Caco-2 (cell line): ENCODE data around the gene PDGFC. TPM values are rescaled to one million over a fixed set of nuclear protein-coding genes. Genes with fewer than 3 reads are reported as not detected.

Experiments
- BruUV-seq: library from RNA; stranded (reverse); fragments of 400-500 nt; replicated peaks from 2 replicates; lab custom pipeline; 2021; lab: Mats Ljungman, UMichigan
- CTCF ChIA-PET: fragments of 300-600 bp; sonication (Branson Sonifier 250); formaldehyde crosslinking; loops from one replicate; lab custom pipeline; 2022; ENCODE audit warnings: antibody characterized with exemption; lab: Charles Lee
- POLR2A ChIA-PET: fragments of 300-600 bp; sonication (Branson Sonifier 250); formaldehyde crosslinking; loops from one replicate; lab custom pipeline; 2022; ENCODE audit warnings: antibody characterized with exemption; lab: Charles Lee
- DNase-seq, 2 experiments: peaks; one replicate each; pipeline versions ENCODE4 v3.0.0 to v3.0.0-alpha.2; 2020 to 2022
- H3K27me3 ChIP-seq: replicated peaks from 2 replicates; pipeline ENCODE4 v1.6.0; 2011; ENCODE audit warnings: low read length; ENCODE audit not compliant: control insufficient read depth, insufficient read depth
- H3K36me3 ChIP-seq: 2 replicates; pipeline ENCODE4 v1.5.1; 2011; ENCODE audit warnings: low read length; ENCODE audit not compliant: control insufficient read depth, insufficient read depth
- H3K4me1 ChIP-seq: fragments of 250-450 bp; sonication (Bioruptor Pico); 2 replicates; pipeline ENCODE4 v1.5.1; 2020; ENCODE audit warnings: mild to moderate bottlenecking
- H3K4me3 ChIP-seq: 2 replicates; pipeline ENCODE4 v1.5.1; 2011; ENCODE audit warnings: low read depth, mild to moderate bottlenecking, control low read depth, low read length
- H3K9me3 ChIP-seq: fragments of 250-450 bp; sonication (Bioruptor Pico); 2 replicates; pipeline ENCODE4 v1.5.1; 2020; ENCODE audit warnings: mild to moderate bottlenecking, moderate library complexity
- H3K27ac Mint-ChIP-seq: one replicate; pipeline ENCODE4 v1.8.0; 2022; ENCODE audit warnings: mixed read lengths; ENCODE audit not compliant: unreplicated experiment
- H3K27me3 Mint-ChIP-seq: one replicate; pipeline ENCODE4 v1.8.0; 2022; ENCODE audit warnings: mixed read lengths; ENCODE audit not compliant: insufficient read depth, unreplicated experiment
- H3K36me3 Mint-ChIP-seq: one replicate; pipeline ENCODE4 v1.8.0; 2022; ENCODE audit warnings: mild to moderate bottlenecking, mixed read lengths; ENCODE audit not compliant: insufficient read depth, unreplicated experiment
- H3K4me1 Mint-ChIP-seq: one replicate; pipeline ENCODE4 v1.8.0; 2022; ENCODE audit warnings: low read depth, mixed read lengths; ENCODE audit not compliant: unreplicated experiment
- H3K4me3 Mint-ChIP-seq: one replicate; pipeline ENCODE4 v1.8.0; 2022; ENCODE audit warnings: mild to moderate bottlenecking, moderate library complexity, mixed read lengths; ENCODE audit not compliant: unreplicated experiment
- H3K9me3 Mint-ChIP-seq: one replicate; pipeline ENCODE4 v1.8.0; 2022; ENCODE audit warnings: mixed read lengths; ENCODE audit not compliant: unreplicated experiment
- CTCF ChIP-seq, 2 experiments: fragments of 200-600 bp in 1 of 2; IDR thresholded peaks; 1 replicate in 1 of 2; 2 replicates in 1 of 2; pipeline versions ENCODE4 v1.5.1 to v1.8.0; 2011 to 2022; ENCODE audit warnings: antibody characterized with exemption in 1 of 2, control low read depth in 1 of 2, inconsistent platforms in 1 of 2, low read depth in 1 of 2, low read length in 1 of 2, mild to moderate bottlenecking in 1 of 2, moderate library complexity in 1 of 2; ENCODE audit not compliant: insufficient read depth in 1 of 2, severe bottlenecking in 1 of 2, unreplicated experiment in 1 of 2
- intact Hi-C: fragments of 100-400 bp; cut with micrococcal nuclease; formaldehyde crosslinking; loops from one replicate; pipeline ENCODE4 v1.10.0; 2022; ENCODE audit not compliant: unreplicated experiment
- total RNA-seq: library from RNA; stranded (reverse); gene quantifications from 2 replicates; pipeline ENCODE4 v1.2.3, GENCODE V29; 2022

Gene PDGFC
- total RNA-seq, 1 experiment from 2014 or later, result 9.5 TPM

- no peak for TF ChIP-seq CTCF (IDR thresholded peaks at IDR 0.05; ENCODE audit: insufficient read depth in 1 of 2, low read depth in 1 of 2, low read length in 1 of 2, severe bottlenecking in 1 of 2, unreplicated experiment in 1 of 2)
- Mint-ChIP-seq H3K27me3 (peaks cover 4% of the 10 kb centered on the region), H3K9me3 (peaks cover 19% of the 10 kb centered on the region), H3K4me3 (no peak overlapping the region), H3K4me1 (no peaks in the 10 kb centered on the region), H3K36me3 (no peaks in the 10 kb centered on the region), H3K27ac (no peak overlapping the region)
- intact Hi-C loops, result no loop called here
- Histone ChIP-seq H3K36me3 (no peaks in the 10 kb centered on the region), H3K4me3 (no peak overlapping the region), H3K27me3 (no peaks in the 10 kb centered on the region), H3K4me1 (peaks cover 9% of the 10 kb centered on the region), H3K9me3 (no peaks in the 10 kb centered on the region)
- CTCF ChIA-PET, result no interaction called here
- no TSS peak for BruUV-seq
- no peak for DNase-seq
- POLR2A ChIA-PET, result no interaction called here
Measured at GRCh38 chr4:156998500-156999174, 27.0 kb upstream of the PDGFC start.

GRCh38 chr4:156992943-156993342 lies 21.3 kb upstream of the PDGFC start:
- Histone ChIP-seq H3K4me1 (no peaks in the 10 kb centered on the region), H3K27me3 (no peaks in the 10 kb centered on the region), H3K9me3 (0 out of 2 replicates have a peak, but pooled peaks cover 4% of the 10 kb centered on the region), H3K4me3 (no peak overlapping the region), H3K36me3 (no peaks in the 10 kb centered on the region)
- no peaks in the 10 kb centered on the region for H3K36me3 Mint-ChIP-seq
- no peak for DNase-seq
- no peak overlapping the region for H3K27ac Mint-ChIP-seq
- CTCF ChIA-PET, result no interaction called here
- no peaks in the 10 kb centered on the region for H3K4me1 Mint-ChIP-seq
- POLR2A ChIA-PET, result no interaction called here
- H3K9me3 Mint-ChIP-seq, result peaks cover 27% of the 10 kb centered on the region
- H3K27me3 Mint-ChIP-seq, result no peaks in the 10 kb centered on the region
- no peak for TF ChIP-seq CTCF (IDR thresholded peaks at IDR 0.05; ENCODE audit: insufficient read depth in 1 of 2, low read depth in 1 of 2, low read length in 1 of 2, severe bottlenecking in 1 of 2, unreplicated experiment in 1 of 2)
- no peak overlapping the region for H3K4me3 Mint-ChIP-seq
- intact Hi-C loops, result no loop called here
- BruUV-seq, result no TSS peak

- Mint-ChIP-seq H3K36me3 (no peaks in the 10 kb centered on the region), H3K27ac (no peak overlapping the region), H3K4me1 (no peaks in the 10 kb centered on the region), H3K4me3 (no peak overlapping the region), H3K9me3 (peaks cover 18% of the 10 kb centered on the region), H3K27me3 (no peaks in the 10 kb centered on the region)
- BruUV-seq, result no TSS peak
- CTCF ChIA-PET, result no interaction called here
- Histone ChIP-seq H3K4me1 (no peaks in the 10 kb centered on the region), H3K36me3 (no peaks in the 10 kb centered on the region), H3K9me3 (0 out of 2 replicates have a peak, but pooled peaks cover 4% of the 10 kb centered on the region), H3K27me3 (no peaks in the 10 kb centered on the region), H3K4me3 (no peak overlapping the region)
- POLR2A ChIA-PET, result no interaction called here
- TF ChIP-seq CTCF (IDR thresholded peaks at IDR 0.05; ENCODE audit: insufficient read depth in 1 of 2, low read depth in 1 of 2, low read length in 1 of 2, severe bottlenecking in 1 of 2, unreplicated experiment in 1 of 2), result no peak
- DNase-seq, result no peak
- intact Hi-C loops, result no loop called here
Measured at GRCh38 chr4:156991161-156991560, 19.6 kb upstream of the PDGFC start.
